Stimulated activated effector memory CD8-positive, alpha-beta T cell treated with anti-CD3 and anti-CD28 coated beads, Interleukin-12 subunit alpha, Interleukin-12 subunit beta, amount 100 ng/mL, for 72 hours (primary cell): ENCODE results near the gene SNIP1.
"Not testable (repeated sequence)": the region's sequence is repeated elsewhere in the genome, so short reads cannot be mapped to it uniquely, and the experiment has no call there.

Experiments used
- ATAC-seq: fragments of 150-1000 bp; cut with Tn5 transposase; 2 replicates; pipeline ENCODE4 v1.10.0; 2021
- DNase-seq, 2 donors: peaks; one replicate each; pipeline ENCODE4 v3.0.0; 2021 to 2022; ENCODE audit warnings: low spot score in 2 of 2
- H3K27ac Mint-ChIP-seq: one replicate; pipeline ENCODE4 v1.8.0; 2022; ENCODE audit warnings: mild to moderate bottlenecking, mixed read lengths
- H3K36me3 Mint-ChIP-seq: one replicate; pipeline ENCODE4 v1.8.0; 2022; ENCODE audit warnings: mild to moderate bottlenecking, mixed read lengths
- H3K4me1 Mint-ChIP-seq: one replicate; pipeline ENCODE4 v1.8.0; 2022; ENCODE audit warnings: mixed read lengths
- H3K4me3 Mint-ChIP-seq: one replicate; pipeline ENCODE4 v1.8.0; 2022; ENCODE audit warnings: mild to moderate bottlenecking, mixed read lengths
- H3K9me3 Mint-ChIP-seq: one replicate; pipeline ENCODE4 v1.8.0; 2022; ENCODE audit warnings: mixed read lengths

The SNIP1 gene, protein sequence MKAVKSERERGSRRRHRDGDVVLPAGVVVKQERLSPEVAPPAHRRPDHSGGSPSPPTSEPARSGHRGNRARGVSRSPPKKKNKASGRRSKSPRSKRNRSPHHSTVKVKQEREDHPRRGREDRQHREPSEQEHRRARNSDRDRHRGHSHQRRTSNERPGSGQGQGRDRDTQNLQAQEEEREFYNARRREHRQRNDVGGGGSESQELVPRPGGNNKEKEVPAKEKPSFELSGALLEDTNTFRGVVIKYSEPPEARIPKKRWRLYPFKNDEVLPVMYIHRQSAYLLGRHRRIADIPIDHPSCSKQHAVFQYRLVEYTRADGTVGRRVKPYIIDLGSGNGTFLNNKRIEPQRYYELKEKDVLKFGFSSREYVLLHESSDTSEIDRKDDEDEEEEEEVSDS

DNA sequence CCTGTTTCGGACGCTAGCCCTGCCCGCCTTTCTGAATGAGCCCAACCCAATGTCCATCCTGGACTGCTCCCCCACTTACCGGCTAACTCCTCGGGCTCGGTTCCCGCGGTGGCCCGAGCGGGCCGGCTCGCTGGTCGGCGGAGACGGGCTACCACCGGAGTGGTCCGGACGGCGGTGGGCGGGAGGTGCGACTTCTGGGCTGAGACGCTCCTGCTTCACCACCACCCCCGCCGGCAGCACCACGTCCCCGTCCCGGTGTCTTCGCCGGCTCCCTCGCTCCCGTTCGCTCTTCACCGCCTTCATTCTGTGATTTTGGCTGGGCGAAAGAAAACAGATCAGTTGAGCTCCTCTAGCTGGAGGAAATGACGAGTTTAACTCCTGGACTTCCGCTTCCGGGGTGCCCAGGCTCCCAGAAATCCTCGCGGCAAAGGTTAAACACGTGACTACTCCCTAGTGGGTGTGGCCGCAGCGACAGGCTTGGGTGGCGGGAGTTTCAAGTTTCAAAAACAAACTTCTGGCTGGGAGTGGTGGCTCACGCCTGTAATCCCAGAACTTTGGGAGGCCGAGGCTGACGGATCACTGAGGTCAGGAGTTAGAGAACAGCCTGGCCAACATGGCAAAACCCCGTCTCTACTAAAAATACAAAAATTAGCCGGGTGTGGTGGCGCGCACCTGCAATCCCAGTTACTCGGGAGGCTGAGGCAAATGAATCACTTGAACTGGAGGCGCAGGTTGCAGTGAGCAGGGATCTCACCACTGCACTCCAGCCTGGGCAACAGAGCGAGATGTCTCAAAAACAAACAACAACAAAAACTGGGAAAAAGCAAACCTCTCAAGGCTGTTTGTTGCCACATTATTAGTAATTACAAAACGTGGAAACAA is at the start of gene SNIP1:
Gene SNIP1, minus strand, starts transcription at position 367 of the 882 bp plus-strand sequence. Its CDS starts 64 bp downstream, at position 303.
- peak within 1 kb of the TSS; percentile 98 for H3K27ac Mint-ChIP-seq
- no peaks in the 10 kb centered on the region for H3K9me3 Mint-ChIP-seq
- peaks cover 47% of the 10 kb centered on the region for H3K36me3 Mint-ChIP-seq
- H3K4me3 Mint-ChIP-seq: peak within 1 kb of the TSS; percentile 92
- peaks cover 44% of the 10 kb centered on the region for H3K4me1 Mint-ChIP-seq
- peak; percentile 70 to 91 for DNase-seq
- ATAC-seq: peak; percentile 96

DNA sequence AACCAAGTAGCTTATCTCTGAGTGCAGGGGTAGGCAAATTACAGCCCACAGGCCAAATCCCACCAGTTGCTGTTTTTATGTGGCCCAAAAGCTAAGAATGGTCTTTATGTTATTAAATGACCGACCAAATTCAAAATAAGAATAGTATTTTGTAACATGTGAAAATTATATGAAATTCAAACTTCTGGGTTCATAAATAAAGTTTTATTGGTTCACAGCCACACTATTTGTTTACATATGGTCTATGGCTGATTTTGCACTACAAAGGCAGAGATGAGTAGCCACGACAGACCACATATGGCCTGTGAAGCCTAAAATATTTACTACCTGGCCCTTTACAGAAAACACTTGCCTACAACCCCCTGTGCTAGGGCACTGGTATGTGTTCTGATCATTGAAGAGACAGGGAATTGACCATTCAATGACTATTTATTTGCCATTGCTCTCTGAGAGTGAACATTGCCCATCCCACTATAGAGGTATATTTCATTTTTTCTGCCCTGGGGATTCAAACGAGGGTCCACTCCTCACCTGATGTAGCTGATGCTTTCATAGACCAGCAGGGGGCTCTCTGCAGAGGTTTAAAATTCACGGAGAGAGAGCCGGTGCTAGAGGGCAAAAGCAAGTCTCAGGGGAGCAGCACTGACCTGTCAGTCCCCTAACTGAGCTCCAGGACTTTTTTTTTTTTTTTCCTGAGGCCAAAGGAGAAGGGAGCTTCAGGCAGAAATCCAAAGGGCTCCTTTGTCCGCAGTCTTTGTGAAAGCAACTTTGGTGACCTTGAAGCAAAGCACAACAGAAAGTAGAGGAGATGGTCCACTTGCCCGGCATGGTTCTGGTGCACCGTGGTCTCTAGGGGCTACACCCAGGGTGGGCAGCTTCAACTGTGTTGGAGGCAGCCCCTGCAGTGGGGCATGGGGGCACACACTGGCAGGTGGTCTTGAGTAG is 48.9 kb upstream of the SNIP1 start:
- H3K36me3 Mint-ChIP-seq: no peaks in the 10 kb centered on the region
- H3K4me1 Mint-ChIP-seq: no peaks in the 10 kb centered on the region
- no peak overlapping the region for H3K4me3 Mint-ChIP-seq
- no peaks in the 10 kb centered on the region for H3K9me3 Mint-ChIP-seq
- ATAC-seq: peak; percentile 55
- no peak for DNase-seq
- no peak overlapping the region for H3K27ac Mint-ChIP-seq

DNA sequence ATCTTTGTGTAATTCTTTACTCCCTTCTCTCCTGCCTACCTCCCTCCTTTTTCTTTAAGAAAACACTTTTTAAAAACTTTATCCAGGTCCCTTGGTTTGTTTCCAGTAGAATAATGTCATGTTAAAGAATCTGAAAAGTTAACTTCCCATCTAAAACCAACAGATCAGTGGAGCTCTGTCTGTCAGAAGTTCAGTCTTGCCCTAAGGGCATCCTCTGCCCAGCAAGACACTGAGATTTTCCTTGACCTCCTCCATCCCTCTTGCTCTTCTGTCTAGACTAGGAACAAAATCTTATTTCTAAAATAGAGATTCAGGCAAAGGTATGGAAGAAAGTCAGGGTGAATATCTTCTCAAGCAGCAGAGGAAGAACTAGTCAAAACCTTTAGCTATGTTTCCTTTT is 47.3 kb upstream of the SNIP1 start:
- no peaks in the 10 kb centered on the region for H3K9me3 Mint-ChIP-seq
- no peak overlapping the region for H3K27ac Mint-ChIP-seq
- no peaks in the 10 kb centered on the region for H3K36me3 Mint-ChIP-seq
- ATAC-seq (no peak), DNase-seq (no peak)
- H3K4me3 Mint-ChIP-seq: no peak overlapping the region
- peaks cover 4% of the 10 kb centered on the region for H3K4me1 Mint-ChIP-seq

DNA sequence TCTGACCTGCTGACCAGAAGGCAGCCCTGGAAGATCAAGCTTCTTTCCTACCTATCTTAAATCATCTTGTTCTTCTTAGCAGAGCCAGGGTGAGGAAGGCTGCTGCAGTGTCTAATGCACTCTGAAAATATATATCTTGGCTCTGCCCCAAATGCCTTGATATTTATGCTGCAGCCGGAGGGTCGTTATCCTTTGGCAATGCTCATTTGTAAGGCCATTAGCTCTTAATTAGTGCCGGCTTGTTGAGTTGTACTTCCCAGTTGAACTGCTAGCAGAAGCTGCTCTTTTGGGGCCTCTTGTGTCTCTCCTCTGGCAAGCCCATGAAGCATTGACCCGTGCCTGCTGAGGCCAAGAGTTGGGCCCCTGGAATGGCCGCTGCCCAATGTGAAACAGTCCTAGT is 45.8 kb upstream of the SNIP1 start:
- Mint-ChIP-seq H3K27ac (no peak overlapping the region), H3K9me3 (no peaks in the 10 kb centered on the region)

DNA sequence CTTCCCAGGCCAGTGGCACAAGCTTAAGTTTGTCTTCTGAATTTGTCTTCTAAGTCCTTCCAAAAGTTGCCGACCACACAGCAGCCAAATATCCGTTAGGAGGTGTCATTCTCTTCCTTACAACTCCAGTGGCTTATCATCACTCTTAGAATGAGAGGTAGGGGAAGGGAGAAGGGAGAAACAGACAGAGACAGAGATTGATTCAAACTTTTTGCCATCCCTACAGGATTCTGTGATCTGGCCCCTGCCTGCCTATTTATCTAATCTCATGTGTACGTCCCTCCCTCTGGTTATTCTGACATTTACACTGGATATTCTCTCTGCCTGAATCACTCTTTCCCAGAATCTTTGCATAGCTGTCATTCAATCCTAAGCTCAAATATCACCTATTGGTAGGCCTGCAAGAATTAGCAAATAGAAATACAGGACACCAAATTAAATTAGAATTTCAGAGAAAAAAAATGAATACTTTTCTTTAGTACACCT is 42.1 kb upstream of the SNIP1 start:
- no peak for DNase-seq
- H3K4me3 Mint-ChIP-seq: peak overlapping the region; percentile 99
- H3K27ac Mint-ChIP-seq: peak overlapping the region; percentile 99
- peak; percentile 9 for ATAC-seq
- peaks cover 38% of the 10 kb centered on the region for H3K36me3 Mint-ChIP-seq
- H3K9me3 Mint-ChIP-seq: no peaks in the 10 kb centered on the region
- peaks cover 22% of the 10 kb centered on the region for H3K4me1 Mint-ChIP-seq

More for the DNA sequence above, 45.8 kb upstream of the SNIP1 start:
- DNase-seq (no peak), ATAC-seq (no peak)
- peaks cover 10% of the 10 kb centered on the region for H3K36me3 Mint-ChIP-seq
- H3K4me1 Mint-ChIP-seq: peaks cover 17% of the 10 kb centered on the region
- no peak overlapping the region for H3K4me3 Mint-ChIP-seq

DNA sequence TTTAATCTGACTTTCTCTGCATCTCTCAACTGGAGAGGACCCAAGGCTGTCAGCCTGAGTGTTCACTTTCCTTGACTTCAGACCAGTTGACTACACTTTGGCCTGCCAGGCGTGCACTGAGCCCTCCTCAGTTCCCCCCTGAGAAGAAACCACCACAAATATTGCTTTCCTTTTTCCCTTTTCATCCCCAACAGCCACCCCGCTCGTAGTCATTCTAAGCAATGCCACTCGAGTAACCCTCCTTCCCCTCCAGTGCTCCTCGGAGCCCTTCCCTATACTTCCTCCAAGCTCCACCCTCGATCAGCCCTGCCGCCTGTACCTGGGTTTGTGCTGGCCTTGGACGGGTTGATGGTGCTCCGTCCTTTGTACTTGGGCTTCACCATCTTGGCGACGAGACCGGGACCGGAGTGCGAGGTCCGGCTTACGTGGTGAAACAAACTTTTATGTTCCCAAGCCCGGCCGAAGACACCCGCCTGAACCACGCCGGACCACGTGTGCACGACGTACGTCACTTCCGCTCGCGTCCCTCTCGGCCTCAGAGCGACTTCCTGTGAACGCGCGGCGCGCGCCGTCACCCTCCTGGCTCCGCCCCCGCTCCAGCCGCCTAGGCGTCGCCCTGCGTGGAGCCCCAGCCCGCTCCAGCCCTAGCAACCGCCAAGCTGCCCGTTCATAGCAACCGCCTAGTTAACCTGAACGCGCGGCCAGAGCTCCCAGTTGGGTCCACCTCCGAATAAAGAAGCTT is 41.5 kb upstream of the SNIP1 start, which contains the start of gene GNL2:
Gene GNL2, minus strand, starts transcription at position 498 of the 742 bp plus-strand sequence. Its CDS starts 115 bp downstream, at position 383.
- Mint-ChIP-seq H3K9me3 (no peaks in the 10 kb centered on the region), H3K4me3 (peak within 1 kb of the TSS; percentile 99), H3K4me1 (peaks cover 22% of the 10 kb centered on the region), H3K27ac (peak within 1 kb of the TSS; percentile 99), H3K36me3 (peaks cover 44% of the 10 kb centered on the region)
- ATAC-seq (peak; percentile 99), DNase-seq (peak; percentile 93 to 96)

DNA sequence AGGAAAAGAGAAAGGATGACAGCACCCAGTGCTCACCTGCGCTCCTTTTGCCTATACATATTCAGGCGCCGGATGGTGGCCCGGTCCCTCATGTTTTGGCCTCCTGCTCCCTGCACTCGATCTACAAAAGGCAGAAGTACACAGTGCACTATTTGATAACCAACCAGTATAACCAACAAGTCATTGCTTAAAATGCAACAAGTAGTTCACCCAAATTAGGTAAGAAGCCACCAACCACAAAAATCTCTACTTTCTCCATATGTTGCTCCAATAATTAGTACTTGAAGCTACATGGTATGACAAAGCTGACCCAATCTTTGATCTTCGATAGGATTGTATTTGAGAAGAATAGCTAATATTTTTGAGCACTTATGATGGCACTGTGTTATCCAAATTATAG is 39.6 kb upstream of the SNIP1 start:
- no peak overlapping the region for H3K27ac Mint-ChIP-seq
- ATAC-seq: no peak
- H3K36me3 Mint-ChIP-seq: peaks cover 63% of the 10 kb centered on the region
- H3K9me3 Mint-ChIP-seq: no peaks in the 10 kb centered on the region
- peak overlapping the region; percentile 99 for H3K4me3 Mint-ChIP-seq
- peaks cover 22% of the 10 kb centered on the region for H3K4me1 Mint-ChIP-seq
- no peak for DNase-seq

DNA sequence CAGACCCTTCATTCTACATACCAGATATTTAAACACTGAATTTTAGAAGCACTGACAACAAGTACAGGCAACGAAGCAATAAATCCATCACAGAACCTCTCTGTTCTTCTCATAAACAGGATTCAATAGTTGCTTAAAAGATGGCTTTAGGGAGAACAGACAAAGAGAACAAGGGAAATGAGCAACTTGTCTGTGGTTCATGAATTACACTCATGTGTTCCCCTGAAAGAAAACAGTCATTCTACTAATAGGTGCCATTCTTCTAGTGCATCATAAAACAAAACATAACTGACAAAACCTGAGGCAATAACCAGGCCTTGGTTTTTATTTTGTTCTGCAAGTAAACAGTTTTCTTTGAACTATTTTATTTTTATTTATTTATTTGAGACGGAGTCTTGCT is 34.8 kb upstream of the SNIP1 start:
- H3K36me3 Mint-ChIP-seq: peaks cover 100% of the 10 kb centered on the region
- ATAC-seq (peak; percentile 80), DNase-seq (no peak)
- no peak overlapping the region for H3K27ac Mint-ChIP-seq
- H3K9me3 Mint-ChIP-seq: no peaks in the 10 kb centered on the region
- peaks cover 4% of the 10 kb centered on the region for H3K4me1 Mint-ChIP-seq
- H3K4me3 Mint-ChIP-seq: no peak overlapping the region

DNA sequence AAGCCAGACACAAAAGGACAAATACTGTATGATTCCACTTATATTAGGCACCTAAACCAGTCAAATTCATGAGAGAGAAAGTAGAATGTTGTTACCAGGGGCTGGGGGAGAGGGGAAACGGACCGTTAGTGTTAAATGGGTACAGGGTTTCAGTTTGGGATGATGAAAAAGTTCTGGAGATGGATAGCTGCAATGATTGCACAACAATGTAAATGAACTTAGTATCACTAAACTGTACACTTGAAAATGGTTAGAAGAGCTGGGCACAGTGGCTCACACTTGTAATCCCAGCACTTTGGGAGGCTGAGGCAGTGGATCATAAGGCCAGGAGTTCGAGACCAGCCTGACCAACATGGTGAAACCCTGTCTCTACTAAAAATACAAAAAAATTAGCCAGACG is 30.5 kb upstream of the SNIP1 start:
- not testable (repeated sequence) for H3K4me1 Mint-ChIP-seq, H3K4me3 Mint-ChIP-seq, ATAC-seq, DNase-seq, H3K27ac Mint-ChIP-seq, H3K9me3 Mint-ChIP-seq
- H3K36me3 Mint-ChIP-seq: peaks cover 100% of the 10 kb centered on the region

DNA sequence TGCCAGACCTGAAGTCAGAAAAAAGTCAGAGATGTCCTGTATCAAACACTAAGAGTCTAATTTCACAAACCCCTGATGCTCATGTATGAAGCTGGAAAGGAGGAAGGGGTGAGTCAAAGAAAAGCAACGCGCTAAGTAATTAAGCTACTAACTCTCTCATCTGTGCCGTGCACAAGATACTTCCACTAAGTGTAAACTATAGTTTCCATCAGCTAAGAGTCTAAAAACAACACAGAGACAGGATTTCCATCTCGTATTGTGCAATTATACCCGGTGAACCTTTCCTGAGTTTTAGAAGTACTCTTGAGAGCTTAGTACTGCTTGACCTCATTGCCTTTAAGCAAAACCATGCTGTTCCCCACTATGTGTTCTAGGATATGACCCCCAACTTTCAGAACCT is 21.6 kb upstream of the SNIP1 start:
- Mint-ChIP-seq H3K9me3 (no peaks in the 10 kb centered on the region), H3K27ac (peak overlapping the region; percentile 85), H3K36me3 (peaks cover 100% of the 10 kb centered on the region), H3K4me1 (peaks cover 56% of the 10 kb centered on the region), H3K4me3 (peak overlapping the region; percentile 47)
- ATAC-seq: no peak
- no peak for DNase-seq

DNA sequence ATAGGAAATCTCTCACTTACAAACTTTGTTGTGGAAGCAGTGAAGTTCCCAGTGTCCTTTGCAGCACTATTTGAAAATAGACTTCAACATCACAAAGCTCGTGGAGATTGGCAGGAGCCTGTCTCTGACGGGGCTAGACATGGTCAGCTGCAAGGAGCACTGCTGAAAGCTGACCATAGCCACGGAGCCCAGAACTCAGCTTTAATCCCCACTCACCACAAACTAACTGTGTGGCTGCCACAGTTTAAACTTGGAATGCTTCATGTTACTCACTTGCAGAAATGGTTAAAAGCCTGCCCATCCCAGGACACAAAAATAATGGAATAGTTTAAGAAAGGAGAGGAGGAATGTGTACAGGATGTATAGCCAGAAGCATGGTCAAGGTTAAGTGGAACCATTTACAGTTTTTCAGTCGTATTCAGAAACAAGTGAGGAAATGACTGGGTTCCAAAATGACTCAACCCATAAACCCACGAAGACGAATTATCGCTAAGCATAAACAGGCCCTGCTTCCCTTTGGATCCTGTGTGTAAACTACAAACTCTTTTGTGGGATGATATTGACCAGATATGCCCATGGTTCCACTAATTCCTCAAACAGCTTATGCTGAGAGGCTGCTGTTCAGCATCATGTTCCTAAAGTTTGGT is 20.9 kb upstream of the SNIP1 start:
- DNase-seq (no peak), ATAC-seq (peak; percentile 72)
- H3K4me1 Mint-ChIP-seq: peaks cover 59% of the 10 kb centered on the region
- peak overlapping the region; percentile 85 for H3K27ac Mint-ChIP-seq
- no peaks in the 10 kb centered on the region for H3K9me3 Mint-ChIP-seq
- H3K36me3 Mint-ChIP-seq: peaks cover 100% of the 10 kb centered on the region
- H3K4me3 Mint-ChIP-seq: peak overlapping the region; percentile 47

DNA sequence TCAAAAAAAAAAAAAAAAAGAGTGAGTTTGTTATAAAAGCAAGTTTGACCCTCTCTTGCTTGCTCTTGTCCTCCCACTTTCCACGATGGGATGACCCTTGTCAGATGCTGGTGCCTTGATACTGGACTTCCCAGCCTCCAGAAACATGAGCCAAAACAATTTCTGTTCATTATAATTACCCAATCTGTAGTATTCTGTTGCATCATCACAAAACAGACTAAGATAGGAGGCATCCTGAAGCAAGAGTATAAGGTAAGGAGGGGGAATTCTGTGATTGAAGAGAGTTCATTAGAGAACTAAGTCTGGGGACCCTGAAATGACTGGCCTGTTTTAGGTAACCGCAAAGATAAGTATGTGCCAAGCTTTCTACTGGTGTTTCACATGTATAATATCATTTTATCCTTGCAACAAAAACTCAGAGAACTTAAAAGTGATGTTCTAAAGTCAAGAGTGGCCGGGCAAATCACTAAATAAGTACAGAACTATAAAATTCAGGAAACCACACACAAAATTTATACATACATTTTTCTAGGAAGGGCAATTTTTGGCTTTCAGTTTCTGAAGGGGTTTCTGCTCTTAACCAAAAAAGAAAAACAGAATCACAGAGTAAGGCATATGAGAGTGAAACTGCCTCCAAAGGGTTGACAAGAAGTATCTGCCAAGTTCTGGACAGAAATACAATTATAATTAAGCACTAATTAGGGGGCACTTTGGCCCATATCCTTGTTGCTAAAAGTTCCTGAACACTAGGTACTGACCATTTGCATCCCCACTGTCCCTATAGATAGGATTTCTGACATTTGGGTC is 16.6 kb upstream of the SNIP1 start:
- peak overlapping the region; percentile 10 for H3K4me3 Mint-ChIP-seq
- DNase-seq (no peak), ATAC-seq (peak; percentile 73)
- peaks cover 100% of the 10 kb centered on the region for H3K36me3 Mint-ChIP-seq
- H3K9me3 Mint-ChIP-seq: no peaks in the 10 kb centered on the region
- H3K27ac Mint-ChIP-seq: peak overlapping the region; percentile 41
- H3K4me1 Mint-ChIP-seq: peaks cover 41% of the 10 kb centered on the region

DNA sequence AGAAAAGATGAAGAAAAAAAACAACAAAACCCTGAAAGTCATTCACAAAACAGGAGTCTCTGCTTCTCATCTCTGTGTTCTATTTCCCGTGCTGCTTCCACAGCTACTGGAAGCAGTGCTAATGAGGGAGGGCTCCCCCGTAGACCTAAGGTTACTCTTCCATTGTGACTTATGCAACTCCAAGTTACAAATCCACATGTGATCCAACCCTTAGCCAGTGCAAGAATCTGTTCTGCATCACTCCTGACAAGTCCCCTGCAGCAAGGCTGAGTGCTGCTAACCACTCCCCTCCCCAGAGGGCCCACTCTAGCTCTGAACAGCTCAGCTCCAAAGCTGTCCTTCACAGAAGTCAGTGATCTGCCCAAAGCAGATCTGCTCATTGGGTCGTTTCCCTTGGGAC is 12.9 kb upstream of the SNIP1 start:
- Mint-ChIP-seq H3K4me1 (peaks cover 17% of the 10 kb centered on the region), H3K4me3 (no peak overlapping the region), H3K27ac (no peak overlapping the region), H3K9me3 (no peaks in the 10 kb centered on the region), H3K36me3 (peaks cover 79% of the 10 kb centered on the region)
- DNase-seq (no peak), ATAC-seq (no peak)
